Activated naive CD4-positive, alpha-beta T cell (primary cell): ENCODE measurements around the gene GPAM.
"Not testable (repeated sequence)": the region's sequence is repeated elsewhere in the genome, so short reads cannot be mapped to it uniquely, and the experiment has no call there.

Experiments
- DNase-seq, 4 experiments: peaks; one replicate each; lab custom pipeline; 2025; lab: John Stamatoyannopoulos, UW

The GPAM gene, protein sequence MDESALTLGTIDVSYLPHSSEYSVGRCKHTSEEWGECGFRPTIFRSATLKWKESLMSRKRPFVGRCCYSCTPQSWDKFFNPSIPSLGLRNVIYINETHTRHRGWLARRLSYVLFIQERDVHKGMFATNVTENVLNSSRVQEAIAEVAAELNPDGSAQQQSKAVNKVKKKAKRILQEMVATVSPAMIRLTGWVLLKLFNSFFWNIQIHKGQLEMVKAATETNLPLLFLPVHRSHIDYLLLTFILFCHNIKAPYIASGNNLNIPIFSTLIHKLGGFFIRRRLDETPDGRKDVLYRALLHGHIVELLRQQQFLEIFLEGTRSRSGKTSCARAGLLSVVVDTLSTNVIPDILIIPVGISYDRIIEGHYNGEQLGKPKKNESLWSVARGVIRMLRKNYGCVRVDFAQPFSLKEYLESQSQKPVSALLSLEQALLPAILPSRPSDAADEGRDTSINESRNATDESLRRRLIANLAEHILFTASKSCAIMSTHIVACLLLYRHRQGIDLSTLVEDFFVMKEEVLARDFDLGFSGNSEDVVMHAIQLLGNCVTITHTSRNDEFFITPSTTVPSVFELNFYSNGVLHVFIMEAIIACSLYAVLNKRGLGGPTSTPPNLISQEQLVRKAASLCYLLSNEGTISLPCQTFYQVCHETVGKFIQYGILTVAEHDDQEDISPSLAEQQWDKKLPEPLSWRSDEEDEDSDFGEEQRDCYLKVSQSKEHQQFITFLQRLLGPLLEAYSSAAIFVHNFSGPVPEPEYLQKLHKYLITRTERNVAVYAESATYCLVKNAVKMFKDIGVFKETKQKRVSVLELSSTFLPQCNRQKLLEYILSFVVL

GRCh38 chr10:112183329-112184051, at the start of gene GPAM:
Gene GPAM, minus strand, starts transcription at chr10:112183765. Its CDS starts 1,981 bp downstream, at chr10:112181784.
- peak; percentile 95 to 99 (median 98) for DNase-seq

GRCh38 chr10:112232670-112233069, 49.1 kb upstream of the GPAM start:
- DNase-seq, result no peak

GRCh38 chr10:112231602-112232400, 48.2 kb upstream of the GPAM start:
- no peak for DNase-seq

- no peak for DNase-seq
Measured at GRCh38 chr10:112230325-112230988, 46.9 kb upstream of the GPAM start.

GRCh38 chr10:112229901-112230300, 46.3 kb upstream of the GPAM start:
- no peak for DNase-seq

DNA sequence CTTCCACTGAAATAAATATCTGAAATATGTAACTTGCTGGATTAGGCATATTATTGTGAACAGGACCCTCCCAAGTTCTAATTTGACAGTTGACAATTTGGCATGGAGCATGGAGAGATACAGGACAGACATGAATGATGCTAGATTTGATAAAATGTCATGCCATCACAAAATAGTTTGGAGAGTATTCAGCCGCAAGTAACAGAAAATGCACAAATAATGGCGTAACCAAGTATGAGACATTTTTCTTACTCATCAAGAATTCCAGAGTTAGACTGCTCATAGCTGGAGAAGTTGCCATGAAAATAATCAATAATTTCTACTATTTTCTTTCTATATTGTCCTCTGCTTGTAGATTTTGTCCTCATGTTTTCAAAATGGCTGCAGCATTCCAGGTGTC, 45.5 kb upstream of the GPAM start:
- no peak for DNase-seq

DNA sequence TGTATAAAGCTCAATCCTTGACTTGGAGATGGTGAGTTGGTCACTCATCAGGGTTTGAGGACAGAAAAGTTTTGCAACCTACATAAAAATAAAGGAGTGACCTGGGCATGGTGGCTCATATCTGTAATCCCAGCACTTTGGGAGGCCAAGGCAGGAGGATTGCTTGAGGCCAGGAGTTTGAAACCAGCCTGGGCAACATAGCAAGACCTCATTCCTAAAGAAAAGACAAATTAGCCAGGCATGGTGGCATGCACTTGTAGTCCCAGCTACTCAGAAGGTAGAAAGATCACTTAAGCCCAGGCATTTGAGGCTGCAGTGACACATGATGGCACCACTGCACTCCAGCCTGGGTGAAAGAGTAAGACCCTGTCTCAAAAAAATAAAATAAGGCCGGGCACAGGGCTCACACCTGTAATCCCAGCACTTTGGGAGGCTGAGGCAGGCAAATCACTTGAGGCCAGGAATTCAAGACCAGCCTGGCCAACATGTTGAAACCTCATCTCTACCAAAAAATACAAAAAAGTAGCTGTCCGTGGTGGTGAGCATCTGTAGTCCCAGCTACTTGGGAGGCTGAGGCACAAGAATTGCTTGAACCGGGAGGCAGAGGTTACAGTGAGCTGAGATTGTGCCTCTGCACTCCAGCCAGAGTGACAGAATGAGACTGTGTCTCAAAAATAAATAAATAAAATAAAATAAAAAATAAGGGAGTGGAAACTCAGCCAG, 45.0 kb upstream of the GPAM start:
- not testable (repeated sequence) for DNase-seq

- no peak for DNase-seq
Measured at GRCh38 chr10:112227331-112227987, 43.9 kb upstream of the GPAM start.

DNA sequence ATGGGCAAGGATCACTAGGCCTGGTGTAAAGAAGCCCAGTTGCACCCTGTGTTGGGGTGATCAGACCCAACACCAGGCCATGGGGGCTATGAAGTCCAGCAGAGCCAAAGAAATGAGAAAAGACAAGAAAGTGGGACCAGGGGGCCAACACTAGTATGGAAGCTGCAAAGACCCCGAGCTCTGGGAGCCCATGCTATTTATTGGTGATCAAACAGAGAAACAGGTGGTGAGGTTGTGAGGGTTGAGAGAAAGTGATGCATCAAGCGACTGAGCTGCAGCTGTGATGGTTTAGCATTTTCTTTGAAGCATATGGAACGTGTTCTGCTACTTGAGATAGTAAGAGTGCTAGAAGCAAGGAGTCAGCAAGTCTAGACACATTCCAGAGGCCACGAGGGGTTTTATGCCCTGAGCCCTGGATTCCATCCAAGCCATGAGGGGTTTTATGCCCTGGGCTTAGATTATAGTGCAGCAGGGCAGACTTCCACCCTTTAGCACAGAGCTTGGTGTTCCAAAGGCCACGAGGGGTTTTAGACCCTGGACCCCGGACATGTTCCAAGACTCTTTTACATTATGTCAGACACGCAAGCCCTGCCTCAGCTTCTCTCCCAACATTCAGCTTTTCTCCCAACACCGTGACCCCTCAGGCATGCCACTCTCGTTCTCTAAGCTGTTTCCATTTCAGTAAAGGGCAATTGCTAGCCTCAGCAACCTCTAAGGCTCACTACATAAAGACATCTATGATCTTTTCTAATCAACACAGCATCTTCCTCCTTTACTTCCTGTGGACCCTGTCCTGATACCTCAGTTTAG, 43.1 kb upstream of the GPAM start:
- DNase-seq, result no peak

DNA sequence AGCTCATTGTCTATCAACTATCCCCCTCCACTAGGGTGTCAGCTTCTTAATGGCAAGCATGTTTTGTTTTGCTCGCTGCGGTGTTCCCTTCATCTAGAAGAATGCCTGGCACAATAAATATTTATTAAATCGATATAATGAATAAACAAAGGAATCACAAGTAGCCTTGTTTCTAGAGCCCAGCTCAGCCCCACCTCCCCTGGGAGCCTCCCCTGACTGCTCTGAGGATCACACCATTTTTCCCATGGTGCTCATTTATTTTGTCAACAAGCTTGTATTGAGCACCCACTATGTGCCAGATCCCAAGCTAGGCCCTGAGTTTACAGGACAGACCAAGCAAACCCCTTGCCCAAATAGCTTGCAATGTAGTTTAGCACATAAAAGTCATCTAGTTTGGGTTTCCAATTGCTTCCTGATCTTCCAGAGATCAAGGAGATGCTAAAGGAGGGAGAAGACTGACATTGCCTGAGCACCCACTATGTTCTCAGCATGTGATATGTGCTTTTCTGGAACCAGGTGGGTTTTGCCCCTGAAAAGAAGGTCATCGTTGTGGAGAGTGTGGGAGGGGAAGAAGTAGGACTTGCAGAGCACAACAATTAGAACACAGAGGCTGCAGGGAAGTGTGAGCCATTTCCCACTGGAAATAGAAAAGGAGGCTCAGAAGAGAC, 42.3 kb upstream of the GPAM start:
- DNase-seq, result no peak

DNA sequence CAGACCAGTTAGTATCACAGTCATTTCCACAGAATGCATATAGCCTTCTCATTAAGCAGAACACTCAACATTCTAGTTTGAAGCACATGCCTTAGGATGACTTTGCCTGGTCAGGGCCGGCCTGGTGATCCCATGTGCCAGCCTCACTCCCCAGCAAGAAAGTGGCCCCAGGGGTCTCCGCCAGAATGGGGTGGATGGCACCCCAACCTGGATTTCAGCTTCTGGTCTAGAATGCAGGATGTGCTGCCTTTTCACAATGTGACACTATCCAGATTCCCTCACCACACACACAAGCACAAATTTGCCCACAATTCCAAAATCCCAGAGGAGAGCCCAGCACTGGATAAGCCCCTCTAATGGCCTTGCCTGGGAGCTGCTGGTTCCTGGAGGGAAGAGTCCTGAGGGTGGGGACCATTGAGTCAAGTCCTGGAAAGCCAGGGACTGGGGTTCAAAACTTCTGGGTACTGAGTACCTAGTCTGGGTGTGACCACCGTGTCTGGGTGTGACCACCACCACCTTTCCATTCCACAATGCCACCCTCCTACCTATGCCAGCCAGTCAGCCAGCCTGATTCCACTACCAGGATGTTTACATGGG, 41.5 kb upstream of the GPAM start:
- DNase-seq, result no peak

GRCh38 chr10:112223725-112224124, 40.2 kb upstream of the GPAM start:
- no peak for DNase-seq

- DNase-seq, result no peak
Measured at GRCh38 chr10:112222799-112223198, 39.2 kb upstream of the GPAM start.

DNA sequence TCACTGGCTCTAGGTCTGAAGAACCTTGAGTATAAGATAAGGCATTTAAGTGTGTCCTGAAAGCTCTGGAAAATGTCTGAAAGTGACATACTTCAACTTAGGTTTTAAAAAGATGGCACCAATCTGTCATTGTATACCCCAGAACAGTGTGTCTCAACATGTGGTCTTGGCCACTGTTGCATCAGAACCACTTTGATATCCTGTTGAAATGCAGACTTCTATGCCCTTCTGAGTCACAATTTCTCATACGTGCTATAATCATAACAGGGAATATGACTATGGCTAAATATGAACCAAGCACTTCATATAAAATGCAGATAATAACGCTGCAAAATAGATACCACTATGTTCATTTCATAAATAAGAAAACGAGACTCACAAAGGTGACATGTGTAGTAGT, 38.0 kb upstream of the GPAM start:
- DNase-seq, result no peak

GRCh38 chr10:112218960-112219359, 35.4 kb upstream of the GPAM start:
- DNase-seq, result no peak

DNA sequence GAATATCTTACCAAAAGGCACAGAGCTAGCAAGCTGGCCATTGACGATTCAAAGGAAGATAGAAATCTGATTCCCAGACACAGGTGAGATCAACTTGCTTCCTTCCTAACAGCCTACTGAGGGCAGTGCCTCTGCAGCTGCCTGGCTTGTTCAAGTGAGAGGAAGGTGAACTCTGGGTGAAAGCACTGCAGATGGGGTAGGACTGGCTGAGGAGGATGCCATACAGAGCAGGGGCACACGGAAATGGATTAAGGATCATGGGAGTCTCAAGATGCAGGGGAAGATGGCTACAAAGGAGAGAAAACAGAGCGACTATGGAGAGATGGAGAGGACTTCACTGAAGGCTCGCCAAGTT, 34.4 kb upstream of the GPAM start:
- DNase-seq, result no peak

DNA sequence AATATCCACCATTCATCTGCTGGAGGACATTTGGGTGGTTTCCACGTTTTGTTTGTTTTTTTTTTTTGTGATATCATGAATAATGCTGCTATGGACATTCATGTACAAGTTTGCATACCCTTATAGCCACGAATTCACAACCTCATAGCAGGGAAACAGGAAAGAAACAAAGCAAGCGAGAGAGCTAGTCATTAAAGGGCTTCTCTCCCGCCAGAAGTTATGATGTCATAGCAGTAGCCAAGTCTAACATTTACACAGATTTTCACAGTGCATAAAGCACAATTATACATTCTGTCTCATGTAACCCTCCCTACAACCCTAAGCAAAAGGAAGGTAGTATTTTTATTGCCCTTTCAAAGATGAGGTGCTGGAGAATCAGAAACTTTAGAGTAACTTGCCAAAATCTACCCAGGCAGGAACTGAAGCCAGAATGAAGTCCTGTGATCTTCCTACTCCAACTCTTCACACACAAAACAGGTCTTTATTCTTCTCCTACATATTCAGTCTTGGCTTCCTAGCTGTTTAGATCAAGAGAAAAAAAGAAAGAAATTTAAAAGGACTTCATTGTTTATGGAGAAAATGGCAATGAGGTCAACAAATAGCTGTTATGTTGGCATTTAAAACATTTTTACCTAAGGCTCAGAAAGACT, 33.9 kb upstream of the GPAM start:
- no peak for DNase-seq

GRCh38 chr10:112216966-112217365, 33.4 kb upstream of the GPAM start:
- DNase-seq, result no peak
